BJ (cell line): ENCODE data around the gene DDX42. TPM values are rescaled to one million over a fixed set of nuclear protein-coding genes. Genes with fewer than 3 reads are reported as not detected.

ENCODE experiments used
- CTCF ChIA-PET: fragments of 350-600 bp; formaldehyde crosslinking; extraction: SDS; loops from one replicate; lab custom pipeline; 2021; ENCODE audit warnings: antibody characterized with exemption, inconsistent platforms; lab: Yijun Ruan, JAX
- POLR2A ChIA-PET: fragments of 300-600 bp; sonication (Branson Sonifier 250); formaldehyde crosslinking; extraction: SDS; loops from one replicate; lab custom pipeline; 2021; ENCODE audit warnings: antibody characterized with exemption; lab: Charles Lee
- DNase-seq: peaks from one replicate; pipeline ENCODE4 v3.0.0-alpha.2; 2011; ENCODE audit warnings: low read depth
- H3K27me3 ChIP-seq: 2 replicates; pipeline ENCODE4 v1.6.0; 2011; ENCODE audit warnings: low read length; ENCODE audit not compliant: control insufficient read depth, insufficient read depth
- H3K36me3 ChIP-seq: 2 replicates; pipeline ENCODE4 v1.5.1; 2011; ENCODE audit warnings: low read length; ENCODE audit not compliant: control insufficient read depth, insufficient read depth
- H3K4me3 ChIP-seq: 2 replicates; pipeline ENCODE4 v1.5.1; 2011; ENCODE audit warnings: low read depth, mild to moderate bottlenecking, control low read depth, low read length
- polyA plus RNA-seq: library from polyadenylated mRNA; depleted of rRNA; stranded (reverse); fragments of >200 nt; gene quantifications from 2 replicates; pipeline ENCODE4 v1.2.3, GENCODE V29; 2011
- TF ChIP-seq, protein P1 (sequence below): IDR thresholded peaks from 2 replicates; pipeline ENCODE4 v1.5.1; 2011; ENCODE audit warnings: low read depth, mild to moderate bottlenecking, control low read depth, inconsistent platforms, low read length, moderate library complexity; ENCODE audit not compliant: insufficient read depth

The DDX42 gene
- polyA plus RNA-seq, 1 experiment: 56.3 TPM

DNA sequence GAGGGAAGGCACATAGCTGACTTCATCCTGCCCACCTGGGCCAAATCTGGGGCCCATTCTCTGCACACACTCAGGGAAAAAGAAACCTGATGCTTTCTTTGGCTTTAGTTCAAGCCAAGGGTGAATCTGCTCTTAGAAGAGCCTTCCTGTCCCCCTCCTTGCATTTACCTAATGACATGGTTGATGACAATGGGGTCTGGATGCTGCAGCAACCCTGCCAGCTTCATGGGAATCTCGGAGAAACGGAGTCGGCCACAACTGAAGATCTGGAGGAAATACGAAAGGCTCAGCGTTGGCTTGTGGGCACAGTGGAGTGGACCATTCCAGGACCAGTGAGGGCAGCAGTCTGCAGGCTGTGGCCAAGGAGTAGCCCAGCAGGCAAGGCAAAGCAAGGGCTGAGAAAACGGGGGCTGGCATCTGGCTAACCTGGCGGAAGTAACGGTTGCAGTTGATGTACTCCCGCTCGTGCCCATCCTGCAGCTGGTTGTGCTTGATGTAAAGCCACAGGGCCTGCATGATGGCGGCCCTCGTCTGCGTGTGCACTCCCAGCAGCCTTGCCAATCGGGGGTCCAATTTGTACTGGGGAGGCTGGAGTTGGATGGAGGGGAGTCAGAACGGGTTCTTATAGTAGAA lies 59.9 kb downstream of the DDX42 start:
- DNase-seq: no peak
- H3K4me3 ChIP-seq: no peak overlapping the region
- TF ChIP-seq, protein P1, sequence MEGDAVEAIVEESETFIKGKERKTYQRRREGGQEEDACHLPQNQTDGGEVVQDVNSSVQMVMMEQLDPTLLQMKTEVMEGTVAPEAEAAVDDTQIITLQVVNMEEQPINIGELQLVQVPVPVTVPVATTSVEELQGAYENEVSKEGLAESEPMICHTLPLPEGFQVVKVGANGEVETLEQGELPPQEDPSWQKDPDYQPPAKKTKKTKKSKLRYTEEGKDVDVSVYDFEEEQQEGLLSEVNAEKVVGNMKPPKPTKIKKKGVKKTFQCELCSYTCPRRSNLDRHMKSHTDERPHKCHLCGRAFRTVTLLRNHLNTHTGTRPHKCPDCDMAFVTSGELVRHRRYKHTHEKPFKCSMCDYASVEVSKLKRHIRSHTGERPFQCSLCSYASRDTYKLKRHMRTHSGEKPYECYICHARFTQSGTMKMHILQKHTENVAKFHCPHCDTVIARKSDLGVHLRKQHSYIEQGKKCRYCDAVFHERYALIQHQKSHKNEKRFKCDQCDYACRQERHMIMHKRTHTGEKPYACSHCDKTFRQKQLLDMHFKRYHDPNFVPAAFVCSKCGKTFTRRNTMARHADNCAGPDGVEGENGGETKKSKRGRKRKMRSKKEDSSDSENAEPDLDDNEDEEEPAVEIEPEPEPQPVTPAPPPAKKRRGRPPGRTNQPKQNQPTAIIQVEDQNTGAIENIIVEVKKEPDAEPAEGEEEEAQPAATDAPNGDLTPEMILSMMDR: no peak
- ChIA-PET CTCF (interaction anchor here (0.6 to 1.4 kb wide), 4 partner anchors 15 to 51 kb away, joined by 3 to 5 read pairs (median 3); no protein-coding TSS in a partner anchor), POLR2A (no interaction called here)
- H3K27me3 ChIP-seq: no peaks in the 10 kb centered on the region
- peaks cover 57% of the 10 kb centered on the region for H3K36me3 ChIP-seq

DNA sequence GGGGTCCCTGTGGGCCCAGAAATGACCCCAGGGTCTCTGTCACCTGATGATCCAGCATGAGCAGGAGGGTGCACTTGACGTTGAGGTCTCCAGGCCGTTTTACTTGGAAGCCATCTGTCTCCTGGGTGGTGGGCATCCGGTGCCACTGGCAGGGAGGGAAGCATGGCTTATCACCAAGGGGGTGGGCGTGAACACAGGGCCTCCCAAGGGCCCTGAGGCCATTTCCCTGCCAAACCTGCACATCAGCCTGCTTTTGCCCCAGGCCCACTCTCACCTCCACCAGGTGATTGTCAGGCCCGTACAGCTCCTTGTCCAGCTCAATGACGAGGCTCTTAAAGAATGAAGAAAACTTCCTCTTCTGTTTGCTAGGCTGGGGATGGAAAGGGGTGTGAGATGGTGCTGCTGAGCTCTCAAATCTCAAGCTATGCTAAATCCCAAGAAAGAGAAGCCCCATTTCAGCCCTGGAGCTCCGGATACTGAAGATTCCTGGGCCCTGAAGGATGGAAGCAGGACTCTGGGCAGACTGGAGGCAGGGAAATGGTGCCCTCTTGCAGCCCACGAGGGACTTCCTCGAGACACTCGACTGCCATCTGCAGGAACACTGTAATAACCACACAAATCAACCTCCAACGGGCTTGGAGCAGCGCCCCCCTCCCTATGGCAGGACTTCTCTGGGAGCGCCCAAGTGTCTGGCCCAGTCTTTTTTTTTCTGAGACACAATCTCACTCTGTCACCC lies 60.6 kb downstream of the DDX42 start:
- Histone ChIP-seq H3K27me3 (no peaks in the 10 kb centered on the region), H3K36me3 (peaks cover 52% of the 10 kb centered on the region), H3K4me3 (no peak overlapping the region)
- peak; percentile 34 for DNase-seq
- POLR2A ChIA-PET: no interaction called here
- TF ChIP-seq, protein P1: peak; percentile 80
- CTCF ChIA-PET: interaction anchor here (0.6 to 1.4 kb wide), 8 partner anchors 8 to 217 kb away, joined by 3 to 5 read pairs (median 3); no protein-coding TSS in a partner anchor

DNA sequence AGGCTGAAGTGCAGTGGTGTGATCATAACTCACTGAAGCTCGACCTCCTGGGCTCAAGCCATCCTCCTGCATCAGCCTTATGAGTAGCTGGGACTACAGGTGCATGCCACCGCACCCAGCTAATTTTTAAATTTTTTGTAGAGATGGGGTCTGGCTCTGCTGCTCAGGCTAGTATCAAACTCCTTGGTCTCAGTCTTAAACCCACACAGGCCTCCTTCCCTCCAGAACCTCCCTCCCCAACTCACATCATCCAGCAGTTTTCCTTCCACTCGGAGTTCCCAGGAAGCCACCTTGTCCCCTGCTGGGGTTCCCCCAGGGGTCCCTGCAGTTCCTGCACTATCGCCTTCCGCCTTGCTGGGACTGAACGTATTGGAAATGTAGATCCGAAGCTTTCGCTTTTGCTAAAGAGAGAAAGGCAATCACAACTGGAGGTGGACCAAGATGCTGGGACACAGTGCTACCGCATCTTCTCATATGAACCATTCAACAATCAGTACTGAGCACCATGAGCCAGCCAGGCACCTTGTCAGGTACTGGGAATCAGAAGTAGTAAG lies 61.3 kb downstream of the DDX42 start:
- ChIA-PET POLR2A (no interaction called here), CTCF (interaction anchor here (0.8 to 1.4 kb wide), 4 partner anchors 9 to 53 kb away, joined by 3 to 5 read pairs (median 3); no protein-coding TSS in a partner anchor)
- Histone ChIP-seq H3K4me3 (no peak overlapping the region), H3K36me3 (peaks cover 46% of the 10 kb centered on the region), H3K27me3 (no peaks in the 10 kb centered on the region)
- no peak for DNase-seq
- TF ChIP-seq, protein P1: no peak

DNA sequence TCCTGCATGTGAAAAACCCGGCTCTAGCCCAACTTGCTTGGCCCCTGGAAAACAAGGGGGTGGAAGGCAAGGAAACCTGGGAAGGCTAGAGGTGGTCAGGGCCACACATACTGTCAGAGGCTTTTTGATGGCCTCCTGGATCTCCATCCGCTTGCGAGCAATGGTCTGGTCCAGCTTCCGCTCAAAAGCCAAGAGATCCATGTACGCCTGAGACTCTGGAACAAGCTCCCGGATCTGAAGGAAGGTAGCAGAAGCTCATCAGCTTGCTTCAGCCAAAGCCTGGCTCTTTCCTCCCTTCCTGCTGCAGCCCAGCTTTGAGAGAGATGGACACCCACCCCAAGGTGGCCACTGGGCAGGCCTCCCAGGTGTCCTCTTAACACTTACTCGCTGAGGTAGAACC lies 62.8 kb downstream of the DDX42 start:
- ChIA-PET POLR2A (no interaction called here), CTCF (interaction anchor here (3.0 kb wide), 1 partner anchor 9 kb away, joined by 11 read pairs; no protein-coding TSS in a partner anchor)
- TF ChIP-seq, protein P1: no peak

DNA sequence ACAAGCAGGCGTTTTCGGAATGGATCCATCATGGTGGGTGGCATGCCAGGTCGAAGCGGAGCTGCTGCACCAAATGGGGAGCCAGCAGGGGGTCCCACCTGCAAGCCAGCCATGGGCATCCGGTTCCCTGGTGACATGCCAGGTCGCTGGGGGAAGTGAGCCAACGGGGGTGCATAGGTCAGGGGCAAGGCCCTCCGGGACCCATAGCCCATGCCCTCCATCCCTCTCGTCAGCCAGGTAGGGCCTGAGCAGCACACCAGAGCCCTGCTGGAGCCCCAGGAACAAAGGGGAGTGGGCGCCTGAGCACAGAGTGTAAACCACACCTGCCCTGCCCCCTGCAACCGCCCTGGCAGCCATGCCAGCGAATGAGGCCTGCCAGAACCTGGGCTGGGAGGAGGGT lies 63.5 kb downstream of the DDX42 start:
- Histone ChIP-seq H3K36me3 (peaks cover 26% of the 10 kb centered on the region), H3K27me3 (no peaks in the 10 kb centered on the region), H3K4me3 (no peak overlapping the region)
- DNase-seq: no peak
- CTCF ChIA-PET: interaction anchor here (1.1 to 3.0 kb wide), 2 partner anchors 9 to 11 kb away, joined by 4 to 11 read pairs; no protein-coding TSS in a partner anchor
- TF ChIP-seq, protein P1: no peak
- POLR2A ChIA-PET: no interaction called here

More for the DNA sequence above, 62.8 kb downstream of the DDX42 start:
- Histone ChIP-seq H3K4me3 (no peak overlapping the region), H3K36me3 (peaks cover 32% of the 10 kb centered on the region), H3K27me3 (no peaks in the 10 kb centered on the region)
- DNase-seq: no peak
